ENCODE results near the gene CAMK2D. TPM values are rescaled to one million over a fixed set of nuclear protein-coding genes. Genes with fewer than 3 reads are reported as not detected.
A peak's percentile ranks its signal among the peaks of the same experiment; 100 is the strongest.

Gene CAMK2D
- total and polyA plus RNA-seq, 10 donors: 5.9 to 44.2 (median 33.3) TPM

GRCh38 chr4:113695328-113696169 is 66.0 kb downstream of the CAMK2D start:
- TF ChIP-seq CTCF (IDR thresholded peaks at IDR 0.05 in 8 of 11, conservative IDR thresholded peaks at IDR 0.05 in 3 of 11): no peak
- TF ChIP-seq POLR2A (IDR thresholded peaks at IDR 0.05): no peak
- TF ChIP-seq POLR2AphosphoS5 (IDR thresholded peaks at IDR 0.05): no peak

GRCh38 chr4:113694008-113694407 is 67.5 kb downstream of the CAMK2D start:
- Histone ChIP-seq H3K36me3 (no peaks in the 10 kb centered on the region), H3K4me3 (no peak overlapping the region), H3K27me3 (replicated peaks in 1 of 7) (no peaks in the 10 kb centered on the region), H3K4me1 (peaks cover 9 to 70% (median 19%) of the 10 kb centered on the region in 6 donors), H3K27ac (peak overlapping the region in 1 of 8 donors; percentile 17), H3K9me3 (no peaks in the 10 kb centered on the region)
- no peak for DNase-seq
- TF ChIP-seq POLR2AphosphoS5 (IDR thresholded peaks at IDR 0.05) (no peak), POLR2A (IDR thresholded peaks at IDR 0.05) (no peak), CTCF (IDR thresholded peaks at IDR 0.05 in 8 of 11, conservative IDR thresholded peaks at IDR 0.05 in 3 of 11) (no peak)
- WGBS, 5 donors: 92 to 98% (median 96%) methylated on average over 2 of the region's 2 CpGs
- intact Hi-C loops (cut with DNase I; ENCODE audit: low total_unique reads): no loop called here

More at GRCh38 chr4:113695328-113696169, 66.0 kb downstream of the CAMK2D start:
- intact Hi-C loops (cut with DNase I; ENCODE audit: low total_unique reads): no loop called here
- Histone ChIP-seq H3K9me3 (no peaks in the 10 kb centered on the region), H3K36me3 (no peaks in the 10 kb centered on the region), H3K27me3 (replicated peaks in 1 of 7) (no peaks in the 10 kb centered on the region), H3K27ac (no peak overlapping the region), H3K4me3 (no peak overlapping the region), H3K4me1 (peaks cover 9 to 60% (median 14%) of the 10 kb centered on the region in 6 donors)
- DNase-seq: no peak
- 93 to 99% (median 94%) methylated on average over 3 of the region's 3 CpGs for WGBS, 5 donors

- Histone ChIP-seq H3K36me3 (no peaks in the 10 kb centered on the region), H3K9me3 (no peaks in the 10 kb centered on the region), H3K4me1 (peaks cover 9 to 81% (median 19%) of the 10 kb centered on the region in 6 donors), H3K27ac (peak overlapping the region in 7 of 8 donors; percentile 17 to 71 (median 45)), H3K4me3 (no peak overlapping the region), H3K27me3 (replicated peaks in 1 of 7) (no peaks in the 10 kb centered on the region)
- no peak for DNase-seq
- intact Hi-C loops (cut with DNase I; ENCODE audit: low total_unique reads): no loop called here
- no peak for TF ChIP-seq POLR2AphosphoS5 (IDR thresholded peaks at IDR 0.05)
- no peak for TF ChIP-seq CTCF (IDR thresholded peaks at IDR 0.05 in 8 of 11, conservative IDR thresholded peaks at IDR 0.05 in 3 of 11)
- TF ChIP-seq POLR2A (IDR thresholded peaks at IDR 0.05): no peak
- WGBS, 5 donors: 48 to 56% (median 52%) methylated on average over 3 of the region's 3 CpGs
Observed at GRCh38 chr4:113692809-113693411, 68.6 kb downstream of the CAMK2D start.

GRCh38 chr4:113691676-113692075 is 69.9 kb downstream of the CAMK2D start:
- H3K36me3 ChIP-seq: no peaks in the 10 kb centered on the region
- no peak overlapping the region for H3K4me3 ChIP-seq
- H3K4me1 ChIP-seq: peaks cover 9 to 85% (median 21%) of the 10 kb centered on the region in 6 donors
- no peaks in the 10 kb centered on the region for H3K9me3 ChIP-seq
- 88 to 96% (median 91%) methylated on average over 2 of the region's 2 CpGs for WGBS, 5 donors
- H3K27me3 ChIP-seq (replicated peaks in 1 of 7): no peaks in the 10 kb centered on the region
- H3K27ac ChIP-seq: no peak overlapping the region
- TF ChIP-seq CTCF (IDR thresholded peaks at IDR 0.05 in 8 of 11, conservative IDR thresholded peaks at IDR 0.05 in 3 of 11) (no peak), POLR2A (IDR thresholded peaks at IDR 0.05) (no peak), POLR2AphosphoS5 (IDR thresholded peaks at IDR 0.05) (no peak)
- DNase-seq: no peak
- intact Hi-C loops (cut with DNase I; ENCODE audit: low total_unique reads): no loop called here
